Tibial nerve (tissue), 3 donors: ENCODE measurements around the gene VTI1A.

Experiments
- POLR2A ChIP-seq, 2 donors: fragments of 450-650 bp; IDR thresholded peaks; one replicate each; pipeline ENCODE4 v1.6.1; 2017; ENCODE audit warnings: antibody characterized with exemption in 2 of 2, mild to moderate bottlenecking in 2 of 2, moderate library complexity in 2 of 2
- TF ChIP-seq, protein P1 (sequence below), 5 experiments: fragments of 200-600 bp in 3 of 5; fragments of 450-650 bp in 2 of 5; sonication (generic) in 3 of 5; IDR thresholded peaks; one replicate each; pipeline ENCODE4 v1.5.1; 2016 to 2019; ENCODE audit warnings: antibody characterized with exemption in 5 of 5, mild to moderate bottlenecking in 3 of 5, moderate library complexity in 2 of 5

DNA sequence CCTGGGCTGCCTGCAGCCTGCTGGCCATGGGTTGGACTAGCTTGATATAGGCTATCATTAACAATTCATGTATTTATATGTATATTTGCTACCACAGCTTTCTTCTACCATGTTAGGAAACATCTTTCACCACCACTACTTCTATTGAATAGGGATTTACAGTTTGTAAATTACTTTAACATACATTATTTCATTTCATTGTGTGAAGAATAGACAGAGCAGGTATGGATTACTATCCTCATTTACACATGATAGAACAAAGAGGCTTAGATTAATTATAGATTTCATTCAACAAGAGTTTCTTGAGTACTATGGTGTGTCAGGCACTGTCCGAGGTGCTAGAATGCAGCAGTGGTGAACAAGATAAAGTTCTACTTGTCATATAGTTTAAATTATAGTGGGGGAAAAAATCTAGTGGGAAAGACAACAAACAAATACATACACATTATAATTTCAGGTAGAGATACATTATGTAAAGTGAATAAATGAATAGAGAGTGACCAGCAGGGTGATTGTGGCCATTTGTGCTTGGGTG, 20.6 kb downstream of the VTI1A start:
- TF ChIP-seq, protein P1, sequence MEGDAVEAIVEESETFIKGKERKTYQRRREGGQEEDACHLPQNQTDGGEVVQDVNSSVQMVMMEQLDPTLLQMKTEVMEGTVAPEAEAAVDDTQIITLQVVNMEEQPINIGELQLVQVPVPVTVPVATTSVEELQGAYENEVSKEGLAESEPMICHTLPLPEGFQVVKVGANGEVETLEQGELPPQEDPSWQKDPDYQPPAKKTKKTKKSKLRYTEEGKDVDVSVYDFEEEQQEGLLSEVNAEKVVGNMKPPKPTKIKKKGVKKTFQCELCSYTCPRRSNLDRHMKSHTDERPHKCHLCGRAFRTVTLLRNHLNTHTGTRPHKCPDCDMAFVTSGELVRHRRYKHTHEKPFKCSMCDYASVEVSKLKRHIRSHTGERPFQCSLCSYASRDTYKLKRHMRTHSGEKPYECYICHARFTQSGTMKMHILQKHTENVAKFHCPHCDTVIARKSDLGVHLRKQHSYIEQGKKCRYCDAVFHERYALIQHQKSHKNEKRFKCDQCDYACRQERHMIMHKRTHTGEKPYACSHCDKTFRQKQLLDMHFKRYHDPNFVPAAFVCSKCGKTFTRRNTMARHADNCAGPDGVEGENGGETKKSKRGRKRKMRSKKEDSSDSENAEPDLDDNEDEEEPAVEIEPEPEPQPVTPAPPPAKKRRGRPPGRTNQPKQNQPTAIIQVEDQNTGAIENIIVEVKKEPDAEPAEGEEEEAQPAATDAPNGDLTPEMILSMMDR (IDR thresholded peaks at IDR 0.05), result no peak
- no peak for TF ChIP-seq POLR2A (IDR thresholded peaks at IDR 0.05)
